SIG-M5 (cell line): ENCODE measurements around the gene FASTK.
"Not testable (repeated sequence)": the region's sequence is repeated elsewhere in the genome, so short reads cannot be mapped to it uniquely, and the experiment has no call there.

Experiments
- DNase-seq: peaks from one replicate; lab custom pipeline; 2025; lab: John Stamatoyannopoulos, UW

Gene FASTK

DNA sequence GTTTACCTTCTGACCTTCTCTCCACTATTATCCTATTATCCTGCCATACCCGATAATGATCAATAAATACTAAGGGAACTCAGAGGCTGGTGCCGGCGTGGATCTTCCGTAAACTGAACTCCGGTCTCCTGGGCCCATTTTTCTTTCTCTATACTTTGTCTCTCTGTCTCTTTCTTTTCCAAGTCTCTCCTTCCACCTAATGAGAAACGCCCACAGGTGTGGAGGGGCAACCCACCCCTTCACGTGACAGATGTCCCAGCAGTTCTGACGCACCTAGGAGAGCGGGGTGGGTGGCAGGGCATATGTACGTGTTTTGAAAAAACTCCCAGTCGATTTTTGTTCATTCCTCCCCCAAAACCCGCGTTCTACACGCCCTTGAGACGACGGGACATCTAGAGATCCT, 52.9 kb downstream of the FASTK start:
- DNase-seq = not testable (repeated sequence)

DNA sequence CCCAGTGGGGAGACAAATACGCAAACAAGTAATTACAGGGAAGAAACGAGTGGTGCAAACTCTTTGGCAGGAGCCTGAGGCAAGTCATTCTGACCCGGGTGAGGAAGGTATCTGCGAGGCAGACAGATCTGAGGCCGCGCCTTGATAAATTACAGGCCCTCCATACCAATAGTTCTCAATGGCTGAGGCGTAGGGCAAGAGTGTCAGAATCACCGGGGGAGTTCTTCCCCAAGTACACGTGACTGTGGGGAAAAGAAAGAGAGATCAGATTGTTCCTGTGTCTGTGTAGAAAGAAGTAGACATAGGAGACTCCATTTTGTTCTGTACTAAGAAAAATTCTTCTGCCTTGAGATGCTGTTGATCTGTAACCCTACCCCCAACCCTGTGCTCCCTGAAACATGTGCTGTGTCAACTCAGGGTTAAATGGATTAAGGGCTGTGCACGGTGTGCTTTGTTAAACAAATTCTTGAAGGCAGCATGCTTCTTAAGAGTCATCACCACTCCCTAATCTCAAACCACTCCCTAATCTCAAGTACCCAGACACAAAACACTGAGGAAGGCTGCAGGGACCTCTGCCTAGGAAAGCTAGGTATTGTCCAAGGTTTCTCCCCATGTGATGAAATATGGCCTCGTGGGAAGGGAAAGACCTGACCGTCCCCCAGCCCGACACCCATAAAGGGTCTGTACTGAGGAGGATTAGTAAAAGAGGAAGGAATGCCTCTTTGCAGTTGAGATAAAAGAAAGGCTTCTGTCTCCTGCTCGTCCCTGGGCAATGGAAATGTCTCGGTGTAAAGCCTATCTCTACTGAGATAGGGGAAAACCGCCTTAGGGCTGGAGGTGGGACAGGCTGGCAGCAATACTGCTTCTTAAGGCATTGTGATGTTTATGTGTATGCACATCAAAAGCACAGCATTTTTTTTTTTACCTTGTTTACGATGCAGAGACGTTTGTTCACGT, 53.6 kb downstream of the FASTK start:
- DNase-seq = not testable (repeated sequence)
